GM18867 (cell line): Measurements from ENCODE around the gene BAG1.

Source experiments
- ATAC-seq: cut with Tn5 transposase; IDR thresholded peaks from one replicate; pipeline ENCODE4 v1.9.1; 2021; ENCODE audit warnings: mild to moderate bottlenecking, moderate library complexity; ENCODE audit not compliant: unreplicated experiment

The BAG1 gene

GRCh38 chr9:33244137-33244784, 20.2 kb downstream of the BAG1 start:
- no peak for ATAC-seq

DNA sequence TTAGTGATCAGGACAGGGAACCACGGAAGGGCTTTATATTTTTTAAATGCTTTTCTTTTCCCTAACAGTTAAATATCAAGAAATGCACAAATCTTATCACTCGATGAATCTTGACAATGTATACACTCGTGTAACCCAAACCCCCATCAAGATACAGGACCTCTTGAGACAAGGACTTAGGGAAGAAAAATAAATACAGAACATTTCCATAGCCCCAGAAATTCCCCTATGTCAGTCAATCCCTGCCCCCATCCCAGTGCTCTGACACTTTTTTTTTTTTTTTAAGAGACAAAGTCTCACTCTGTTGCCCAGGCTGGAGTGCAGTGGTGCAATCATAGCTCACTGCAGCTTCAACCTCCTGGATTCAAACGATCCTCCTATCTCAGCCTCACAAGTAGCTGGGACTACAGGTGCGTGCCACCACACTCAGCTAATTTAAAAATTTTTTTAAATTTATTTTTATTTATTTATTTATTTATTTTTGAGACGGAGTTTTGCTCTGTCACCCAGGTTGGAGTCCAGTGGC, 21.8 kb downstream of the BAG1 start:
- no peak for ATAC-seq

- no peak for ATAC-seq
Observed at GRCh38 chr9:33241298-33241697, 23.2 kb downstream of the BAG1 start.

DNA sequence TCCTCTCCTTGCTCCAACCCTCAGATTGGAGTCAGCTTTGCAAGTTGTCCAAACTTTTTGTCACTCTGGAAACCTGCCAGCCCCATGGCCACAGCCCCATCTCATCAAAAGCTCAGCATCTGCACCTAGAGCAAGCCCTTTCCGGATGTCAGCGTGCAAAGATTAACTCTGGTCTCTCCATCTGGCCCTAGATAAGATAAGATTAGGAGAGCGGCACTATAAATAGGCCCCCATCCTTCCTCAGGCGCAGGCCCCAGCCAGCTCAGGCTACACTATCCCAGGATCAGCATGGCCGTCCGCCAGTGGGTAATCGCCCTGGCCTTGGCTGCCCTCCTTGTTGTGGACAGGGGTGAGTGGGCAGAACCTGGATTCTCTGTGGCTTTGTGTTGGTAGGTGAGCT, 24.6 kb downstream of the BAG1 start, which contains the start of gene SPINK4:
Gene SPINK4, plus strand, starts transcription at position 247 of the 400 bp plus-strand sequence. Its CDS starts 42 bp downstream, at position 289.
- ATAC-seq = no peak

DNA sequence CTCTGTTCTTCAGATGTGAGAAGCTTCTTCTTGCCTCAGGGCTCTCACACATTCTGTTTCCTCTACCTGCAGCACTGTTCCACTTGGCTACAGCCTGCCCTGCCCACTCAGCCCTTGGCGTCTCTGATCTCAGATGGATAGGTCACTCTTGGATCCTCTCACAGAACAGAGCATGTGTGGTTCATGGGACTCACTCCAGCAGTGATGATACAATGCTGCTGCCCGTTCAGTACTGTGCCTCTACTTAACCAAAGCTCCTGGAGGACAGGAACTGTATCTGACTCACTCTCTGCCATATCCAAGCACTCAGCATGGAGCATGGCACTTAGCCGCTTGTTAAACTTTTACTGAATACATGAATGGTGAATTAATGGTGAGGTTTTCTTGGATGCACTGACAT, 27.9 kb downstream of the BAG1 start:
- ATAC-seq = no peak

GRCh38 chr9:33234511-33235467, 29.7 kb downstream of the BAG1 start:
- no peak for ATAC-seq

GRCh38 chr9:33233626-33234342, 30.7 kb downstream of the BAG1 start:
- ATAC-seq = no peak

DNA sequence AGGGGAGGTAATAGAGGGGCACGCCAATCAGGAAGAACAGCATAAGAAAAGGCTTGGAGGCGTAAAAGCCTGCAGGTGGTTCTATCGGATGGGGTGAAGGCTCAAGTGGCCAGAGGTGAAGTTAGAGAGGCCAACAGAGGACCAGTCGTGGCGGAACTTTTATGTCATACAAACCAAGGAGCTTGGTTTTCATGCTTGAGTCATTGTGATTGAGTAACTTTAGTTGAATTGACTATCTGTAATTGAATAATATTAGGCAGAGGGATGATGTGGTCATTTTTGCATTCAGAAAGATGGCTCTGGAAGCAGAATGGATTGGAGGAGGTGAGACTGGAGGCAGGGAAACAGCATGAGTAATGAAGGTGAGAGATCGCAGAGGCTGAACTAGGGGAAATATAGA, 31.7 kb downstream of the BAG1 start:
- no peak for ATAC-seq

- no peak for ATAC-seq
Observed at GRCh38 chr9:33231623-33231942, 32.9 kb downstream of the BAG1 start.

- no peak for ATAC-seq
Observed at GRCh38 chr9:33230756-33231622, 33.5 kb downstream of the BAG1 start.

GRCh38 chr9:33229359-33230114, 35.0 kb downstream of the BAG1 start:
- ATAC-seq = no peak

DNA sequence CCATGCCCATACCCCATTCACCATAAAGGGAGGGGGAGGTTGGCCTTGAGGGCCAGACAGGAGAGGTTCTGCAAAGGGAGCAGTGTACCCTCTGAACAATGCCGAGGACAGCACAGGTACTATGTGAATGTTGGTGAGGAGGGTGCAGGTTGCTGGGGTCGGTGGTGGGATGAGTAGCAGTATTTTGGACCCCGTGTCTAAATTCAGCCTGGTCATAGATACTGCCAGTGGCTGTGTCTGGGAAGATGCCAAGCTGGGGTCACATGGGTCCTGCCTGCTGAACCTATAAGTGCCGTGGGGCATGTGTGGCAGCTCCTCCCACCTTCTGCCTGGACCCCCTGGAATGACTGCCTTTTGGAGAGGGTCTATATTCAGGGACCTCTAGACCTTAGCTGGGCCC, 35.9 kb downstream of the BAG1 start:
- no peak for ATAC-seq

GRCh38 chr9:33227741-33228140, 36.8 kb downstream of the BAG1 start:
- no peak for ATAC-seq

DNA sequence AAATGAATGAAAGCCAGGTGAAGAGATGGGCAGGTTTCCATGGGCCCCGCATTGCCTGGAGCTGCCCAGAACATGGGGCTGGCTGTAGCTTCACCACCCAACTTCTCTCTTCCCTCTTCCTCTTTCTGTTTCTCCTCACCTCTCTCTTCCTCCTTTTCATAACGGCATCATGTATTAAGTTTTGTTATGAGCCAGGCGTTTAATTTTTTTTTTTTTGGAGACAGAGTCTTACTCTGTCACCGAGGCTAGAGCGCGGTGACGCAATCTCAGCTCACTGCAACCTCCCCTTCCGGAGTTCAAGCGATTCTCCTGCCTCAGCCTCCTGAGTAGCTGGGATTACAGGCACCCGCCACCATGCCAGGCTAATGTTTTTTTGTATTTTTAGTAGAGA, 37.5 kb downstream of the BAG1 start:
- ATAC-seq = peak; percentile 65

GRCh38 chr9:33225319-33226147, 39.0 kb downstream of the BAG1 start:
- ATAC-seq = no peak

DNA sequence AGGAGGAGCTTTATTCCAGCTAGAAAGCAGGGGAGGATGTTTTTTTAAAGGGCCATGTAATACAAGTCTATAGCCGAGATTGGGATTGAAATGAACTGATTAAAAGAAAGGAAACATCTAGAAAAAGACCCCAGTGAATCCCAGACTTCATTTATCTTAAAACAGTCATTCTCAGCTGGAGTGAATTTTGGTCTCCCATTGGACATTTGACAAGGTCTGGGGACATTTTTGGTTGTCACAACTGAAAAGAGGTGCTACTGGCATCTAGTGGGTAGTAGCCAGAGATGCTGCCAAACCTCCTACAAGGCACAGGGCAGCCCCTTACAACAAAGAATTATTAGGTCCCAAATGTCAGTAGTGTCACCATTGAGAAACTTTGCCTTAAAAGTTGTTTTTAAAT, 40.8 kb downstream of the BAG1 start:
- ATAC-seq = no peak

- ATAC-seq = no peak
Observed at GRCh38 chr9:33222031-33222430, 42.5 kb downstream of the BAG1 start.

DNA sequence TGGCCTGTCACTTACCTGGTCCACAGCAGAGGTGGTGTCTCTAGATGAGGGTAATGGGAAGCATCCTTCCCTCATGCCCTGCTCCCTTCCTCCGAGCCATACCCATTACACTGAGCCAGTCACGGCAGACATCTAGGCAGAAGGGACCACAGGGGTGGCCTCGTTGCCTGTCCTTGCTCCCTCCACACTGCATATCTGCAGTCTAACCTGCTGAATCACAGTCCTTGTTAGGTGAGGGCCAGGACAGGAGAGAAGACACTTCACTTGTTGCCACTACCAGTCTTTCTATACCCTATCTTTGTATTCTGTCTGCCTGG, 43.0 kb downstream of the BAG1 start:
- no peak for ATAC-seq
